H1 (cell line): Measurements from ENCODE around the gene TAMM41. TPM values are rescaled to one million over a fixed set of nuclear protein-coding genes. Genes with fewer than 3 reads are reported as not detected.

ENCODE experiments used
- CTCF ChIA-PET: fragments of 300-600 bp; sonication (Branson Sonifier 250); formaldehyde crosslinking; loops from one replicate; lab custom pipeline; 2021; ENCODE audit not compliant: partially characterized antibody; lab: Charles Lee
- POLR2A ChIA-PET: fragments of 300-600 bp; sonication (Branson Sonifier 250); formaldehyde crosslinking; loops from one replicate; lab custom pipeline; 2021; ENCODE audit warnings: inconsistent platforms; ENCODE audit not compliant: partially characterized antibody; lab: Charles Lee
- DNase-seq, 2 experiments: peaks; one replicate each; pipeline versions ENCODE4 v3.0.0 to v3.0.0-alpha.2; 2010 to 2022; ENCODE audit warnings: low spot score in 2 of 2, low read depth in 1 of 2, mixed read lengths in 1 of 2
- FAIRE-seq: peaks from 2 replicates; lab custom pipeline; 2011; peaks lifted over from hg19 to GRCh38; lab: Jason Lieb, UNC
- H2AFZ ChIP-seq: 2 replicates; pipeline ENCODE4 v1.8.1; 2012; ENCODE audit warnings: low read length, inconsistent platforms
- H2AK5ac ChIP-seq: 2 replicates; pipeline ENCODE4 v1.6.1; 2013; ENCODE audit warnings: low read depth, low read length
- H2BK120ac ChIP-seq: replicated peaks from 2 replicates; pipeline ENCODE3; 2013; ENCODE audit warnings: low read depth, low read length, inconsistent platforms
- H2BK12ac ChIP-seq: 2 replicates; pipeline ENCODE4 v1.6.1; 2013; ENCODE audit warnings: low read depth, low read length
- H2BK15ac ChIP-seq: 2 replicates; pipeline ENCODE4 v1.6.1; 2013; ENCODE audit warnings: low read length
- H2BK20ac ChIP-seq: 2 replicates; pipeline ENCODE4 v1.6.1; 2013; ENCODE audit warnings: low read length
- H2BK5ac ChIP-seq: 2 replicates; pipeline ENCODE4 v1.6.1; 2013; ENCODE audit warnings: low read depth, low read length
- H3K14ac ChIP-seq: 2 replicates; pipeline ENCODE4 v1.6.1; 2013; ENCODE audit warnings: inconsistent platforms; ENCODE audit not compliant: insufficient read length
- H3K18ac ChIP-seq: 2 replicates; pipeline ENCODE4 v1.6.1; 2013; ENCODE audit warnings: low read length; ENCODE audit errors: extremely low read depth
- H3K23ac ChIP-seq: 2 replicates; pipeline ENCODE4 v1.6.1; 2013; ENCODE audit warnings: inconsistent platforms; ENCODE audit not compliant: insufficient read length
- H3K23me2 ChIP-seq: 2 replicates; pipeline ENCODE4 v1.6.1; 2013; ENCODE audit warnings: low read depth, low read length
- H3K27ac ChIP-seq: 2 replicates; pipeline ENCODE4 v1.6.1; 2011; ENCODE audit warnings: low read depth, low read length, inconsistent platforms
- H3K27me3 ChIP-seq, 4 experiments: replicated peaks in 1 of 4; 1 replicate in 1 of 4; 2 replicates in 3 of 4; pipeline versions ENCODE4 v1.6.1 to v1.8.1; 2011 to 2013; ENCODE audit warnings: low read length in 3 of 4, mild to moderate bottlenecking in 3 of 4, inconsistent platforms in 2 of 4, mixed read lengths in 2 of 4, moderate library complexity in 1 of 4; ENCODE audit not compliant: control insufficient read depth in 3 of 4, insufficient read depth in 3 of 4; ENCODE audit errors: extremely low read depth in 1 of 4
- H3K36me3 ChIP-seq, 4 experiments: 2 replicates each; pipeline versions ENCODE4 v1.6.1 to v1.8.1; 2011 to 2013; ENCODE audit warnings: mild to moderate bottlenecking in 4 of 4, low read length in 3 of 4, moderate library complexity in 2 of 4, control low read depth in 1 of 4, inconsistent platforms in 1 of 4; ENCODE audit not compliant: insufficient read depth in 4 of 4, control insufficient read depth in 2 of 4
- H3K4ac ChIP-seq: replicated peaks from 2 replicates; pipeline ENCODE3; 2013; ENCODE audit warnings: low read length, low read depth, mixed read lengths, inconsistent platforms; ENCODE audit not compliant: insufficient read length
- H3K4me1 ChIP-seq, 4 experiments: replicated peaks in 1 of 4; 1 replicate in 1 of 4; 2 replicates in 3 of 4; pipeline versions ENCODE4 v1.6.1 to v1.8.1; 2011 to 2013; ENCODE audit warnings: low read length in 3 of 4, inconsistent platforms in 2 of 4, mixed read lengths in 1 of 4; ENCODE audit not compliant: insufficient read depth in 4 of 4, control insufficient read depth in 3 of 4
- H3K4me2 ChIP-seq, 2 experiments: 2 replicates each; pipeline versions ENCODE4 v1.6.1 to v1.8.1; 2011 to 2013; ENCODE audit warnings: low read depth in 2 of 2, low read length in 2 of 2, control low read depth in 1 of 2, inconsistent platforms in 1 of 2, mild to moderate bottlenecking in 1 of 2; ENCODE audit not compliant: insufficient read depth in 1 of 2
- H3K4me3 ChIP-seq, 4 experiments: fragments of 200-600, 300-600 bp in 1 of 4; sonication (generic), shearing (Covaris generic), sonication (Bioruptor Twin) in 1 of 4; 2 replicates each; pipeline versions ENCODE4 v1.5.1 to v1.8.1; 2011 to 2016; ENCODE audit warnings: low read length in 4 of 4, low read depth in 3 of 4, control low read depth in 2 of 4, inconsistent platforms in 2 of 4, mild to moderate bottlenecking in 2 of 4, mixed read lengths in 1 of 4, moderate library complexity in 1 of 4; ENCODE audit not compliant: insufficient read depth in 2 of 4; ENCODE audit errors: extremely low read depth in 1 of 4
- H3K56ac ChIP-seq: replicated peaks from 2 replicates; pipeline ENCODE3; 2013; ENCODE audit warnings: low read depth, mild to moderate bottlenecking, mixed read lengths, low read length, inconsistent platforms; ENCODE audit not compliant: insufficient read length
- H3K79me1 ChIP-seq: 2 replicates; pipeline ENCODE4 v1.6.1; 2013; ENCODE audit warnings: low read depth, low read length, control low read depth
- H3K79me2 ChIP-seq, 2 experiments: 2 replicates each; pipeline versions ENCODE4 v1.6.1 to v1.8.1; 2012 to 2013; ENCODE audit warnings: low read length in 2 of 2, mild to moderate bottlenecking in 2 of 2, inconsistent platforms in 1 of 2; ENCODE audit not compliant: insufficient read depth in 2 of 2, control insufficient read depth in 1 of 2
- H3K9ac ChIP-seq, 4 experiments: replicated peaks in 1 of 4; 1 replicate in 1 of 4; 2 replicates in 3 of 4; pipeline versions ENCODE4 v1.6.1 to v1.8.1; 2011 to 2013; ENCODE audit warnings: low read depth in 3 of 4, low read length in 3 of 4, control low read depth in 2 of 4, mild to moderate bottlenecking in 2 of 4, moderate library complexity in 2 of 4, inconsistent platforms in 1 of 4; ENCODE audit errors: extremely low read depth in 1 of 4
- H3K9me3 ChIP-seq, 2 experiments: 2 replicates each; pipeline versions ENCODE4 v1.6.1 to v1.8.1; 2012 to 2013; ENCODE audit warnings: mild to moderate bottlenecking in 2 of 2, moderate library complexity in 2 of 2, control low read depth in 1 of 2, inconsistent platforms in 1 of 2, low read depth in 1 of 2, low read length in 1 of 2, mixed read lengths in 1 of 2; ENCODE audit not compliant: insufficient read depth in 2 of 2
- H4K20me1 ChIP-seq, 2 experiments: replicated peaks in 1 of 2; 2 replicates each; pipeline versions ENCODE3 to v1.8.1; 2011 to 2013; ENCODE audit warnings: inconsistent platforms in 2 of 2, low read length in 2 of 2, mild to moderate bottlenecking in 1 of 2; ENCODE audit not compliant: insufficient read depth in 2 of 2, control insufficient read depth in 1 of 2
- H4K5ac ChIP-seq: 2 replicates; pipeline ENCODE4 v1.6.1; 2013; ENCODE audit warnings: low read length, low read depth, mixed read lengths, inconsistent platforms; ENCODE audit not compliant: insufficient read length
- H4K8ac ChIP-seq: 2 replicates; pipeline ENCODE4 v1.8.0; 2013; ENCODE audit warnings: mild to moderate bottlenecking, moderate library complexity, low read length, inconsistent platforms; ENCODE audit not compliant: insufficient read depth; ENCODE audit errors: extremely low read depth
- H4K91ac ChIP-seq: replicated peaks from 2 replicates; pipeline ENCODE3; 2013; ENCODE audit warnings: low read length, mixed read lengths, inconsistent platforms; ENCODE audit not compliant: insufficient read length
- ASH2L ChIP-seq: fragments of 200-600, 300-600 bp; sonication (generic); IDR thresholded peaks from one replicate; pipeline ENCODE4 v1.7.1; 2017; ENCODE audit warnings: low read length
- CBX8 ChIP-seq: fragments of 300-800, 300-1000 bp; sonication (generic); IDR thresholded peaks from 2 replicates; pipeline ENCODE4 v1.7.1; 2016; ENCODE audit warnings: low read depth, low read length, borderline replicate concordance
- GTF2F1 ChIP-seq: IDR thresholded peaks from 2 replicates; pipeline ENCODE4 v1.6.1; 2012; ENCODE audit warnings: low read depth, low read length, improper control_type of control experiment, borderline replicate concordance
- HDAC2 ChIP-seq, 2 experiments: fragments of 300-600 bp in 1 of 2; sonication (generic) in 1 of 2; IDR thresholded peaks; 2 replicates each; pipeline ENCODE4 v1.6.1; 2011 to 2012; ENCODE audit warnings: low read depth in 2 of 2, low read length in 2 of 2, mild to moderate bottlenecking in 2 of 2, moderate library complexity in 2 of 2, borderline replicate concordance in 1 of 2, inconsistent platforms in 1 of 2
- KDM5A ChIP-seq: fragments of 200-600 bp; IDR thresholded peaks from 2 replicates; pipeline ENCODE4 v1.7.1; 2012; ENCODE audit warnings: mild to moderate bottlenecking, low read length, inconsistent platforms, mixed read lengths
- SIX5 ChIP-seq: IDR thresholded peaks from 2 replicates; pipeline ENCODE4 v1.6.1; 2011; ENCODE audit warnings: mild to moderate bottlenecking, low read depth, low read length
- TBP ChIP-seq: IDR thresholded peaks from 2 replicates; pipeline ENCODE4 v1.6.1; 2011; ENCODE audit warnings: low read depth, low read length, improper control_type of control experiment
- WGBS, 2 experiments: shearing (Covaris generic) in 1 of 2; methylation state at CpG; one replicate each; pipeline versions ENCODE4 v1.1.6 to v1.1.7; 2013 to 2015; ENCODE audit warnings: low lambda C conversion rate in 2 of 2, mixed read lengths in 2 of 2, inconsistent platforms in 1 of 2, low coverage in 1 of 2, missing lambda C conversion rate in 1 of 2; ENCODE audit not compliant: insufficient replicate concordance in 2 of 2, insufficient coverage in 1 of 2, insufficient read length in 1 of 2; ENCODE audit errors: extremely low coverage in 1 of 2, missing lambda C conversion rate in 1 of 2; 5-methylcytosine and 5-hydroxymethylcytosine counted together
- polyA plus RNA-seq, 7 experiments: library from polyadenylated mRNA; depleted of rRNA in 3 of 7; stranded (reverse) in 5 of 7; unstranded in 2 of 7; fragments of >200 nt in 5 of 7; fragments of 200-250 nt in 2 of 7; gene quantifications; 1 replicate in 5 of 7; 2 replicates in 1 of 7; 4 replicates in 1 of 7; pipeline versions ENCODE4 v1.2.1 to v1.2.3, GENCODE V29; 2011 to 2013; ENCODE audit warnings: missing spikeins in 2 of 7, mixed read lengths in 2 of 7
- total RNA-seq: library from RNA; stranded (reverse); fragmentation: NEBNext Ultra II Directional; extraction: Animal tissue kit (Norgen Biotek cat#: 25700); gene quantifications from 2 replicates; pipeline ENCODE4 v1.2.1, GENCODE V29; 2021
- TF ChIP-seq, protein P1 (sequence below): IDR thresholded peaks from 2 replicates; pipeline ENCODE4 v1.6.1; 2012; ENCODE audit warnings: low read length, inconsistent platforms
- TF ChIP-seq, protein P2 (sequence below), 3 experiments: IDR thresholded peaks; 1 replicate in 2 of 3; 2 replicates in 1 of 3; pipeline versions ENCODE4 v1.5.1 to v1.6.1; 2011; ENCODE audit warnings: low read length in 3 of 3, mild to moderate bottlenecking in 3 of 3, inconsistent platforms in 2 of 3, low read depth in 1 of 3, moderate library complexity in 1 of 3; ENCODE audit not compliant: insufficient read depth in 1 of 3; ENCODE audit errors: control extremely low read depth in 1 of 3

TAMM41 gene
- total and polyA plus RNA-seq, 2 of the 8 experiments (the other 6 are each of a cell fraction or from before 2014, with no cell fraction given), result 16.9 to 22.5 TPM

- Histone ChIP-seq H2BK5ac (no peak overlapping the region), H3K4ac (no peak overlapping the region), H3K27ac (no peak overlapping the region), H3K23me2 (peaks cover 9% of the 10 kb centered on the region; the same call in 1 of the 2 replicates), H3K27me3 (peaks cover 0 to 13% (median 3%) of the 10 kb centered on the region in 4 experiments; a peak in 3 of 7 replicates), H3K9ac (no peak overlapping the region), H2BK15ac (no peak overlapping the region), H3K9me3 (peaks cover 0 to 4% of the 10 kb centered on the region in 2 experiments; a peak in 1 of 4 replicates), H3K79me2 (peaks cover 0 to 5% of the 10 kb centered on the region in 2 experiments; a peak in 1 of 4 replicates), H3K56ac (no peak overlapping the region), H2BK20ac (no peak overlapping the region), H3K14ac (no peak overlapping the region), H3K79me1 (no peaks in the 10 kb centered on the region), H2BK12ac (no peak overlapping the region), H3K4me3 (no peak overlapping the region), H3K23ac (no peak overlapping the region), H2BK120ac (no peak overlapping the region), H4K5ac (no peak overlapping the region), H3K36me3 (no peaks in the 10 kb centered on the region), H4K20me1 (no peaks in the 10 kb centered on the region), H4K91ac (no peak overlapping the region), H3K18ac (no peak overlapping the region), H4K8ac (no peak overlapping the region), H2AK5ac (no peak overlapping the region), H2AFZ (no peak overlapping the region), H3K4me2 (no peak overlapping the region), H3K4me1 (peaks cover 0 to 2% (median 0%) of the 10 kb centered on the region in 4 experiments; a peak in 3 of 7 replicates)
- ChIA-PET CTCF (interaction anchor here (0.6 to 1.5 kb wide), 3 partner anchors 10 to 296 kb away, joined by 3 to 4 read pairs (median 3); no protein-coding TSS in a partner anchor), POLR2A (no interaction called here)
- DNase-seq, result no peak
- no peak for FAIRE-seq
- 78% methylated on average over 4 of the region's 4 CpGs; no CpG with 5 or more reads in 1 of the 2 experiments for WGBS, 2 experiments
- no peak for TF ChIP-seq GTF2F1
- TF ChIP-seq, protein P1, sequence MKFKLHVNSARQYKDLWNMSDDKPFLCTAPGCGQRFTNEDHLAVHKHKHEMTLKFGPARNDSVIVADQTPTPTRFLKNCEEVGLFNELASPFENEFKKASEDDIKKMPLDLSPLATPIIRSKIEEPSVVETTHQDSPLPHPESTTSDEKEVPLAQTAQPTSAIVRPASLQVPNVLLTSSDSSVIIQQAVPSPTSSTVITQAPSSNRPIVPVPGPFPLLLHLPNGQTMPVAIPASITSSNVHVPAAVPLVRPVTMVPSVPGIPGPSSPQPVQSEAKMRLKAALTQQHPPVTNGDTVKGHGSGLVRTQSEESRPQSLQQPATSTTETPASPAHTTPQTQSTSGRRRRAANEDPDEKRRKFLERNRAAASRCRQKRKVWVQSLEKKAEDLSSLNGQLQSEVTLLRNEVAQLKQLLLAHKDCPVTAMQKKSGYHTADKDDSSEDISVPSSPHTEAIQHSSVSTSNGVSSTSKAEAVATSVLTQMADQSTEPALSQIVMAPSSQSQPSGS, result no peak
- TF ChIP-seq TBP, result no peak
- TF ChIP-seq ASH2L, result no peak
- TF ChIP-seq, protein P2, sequence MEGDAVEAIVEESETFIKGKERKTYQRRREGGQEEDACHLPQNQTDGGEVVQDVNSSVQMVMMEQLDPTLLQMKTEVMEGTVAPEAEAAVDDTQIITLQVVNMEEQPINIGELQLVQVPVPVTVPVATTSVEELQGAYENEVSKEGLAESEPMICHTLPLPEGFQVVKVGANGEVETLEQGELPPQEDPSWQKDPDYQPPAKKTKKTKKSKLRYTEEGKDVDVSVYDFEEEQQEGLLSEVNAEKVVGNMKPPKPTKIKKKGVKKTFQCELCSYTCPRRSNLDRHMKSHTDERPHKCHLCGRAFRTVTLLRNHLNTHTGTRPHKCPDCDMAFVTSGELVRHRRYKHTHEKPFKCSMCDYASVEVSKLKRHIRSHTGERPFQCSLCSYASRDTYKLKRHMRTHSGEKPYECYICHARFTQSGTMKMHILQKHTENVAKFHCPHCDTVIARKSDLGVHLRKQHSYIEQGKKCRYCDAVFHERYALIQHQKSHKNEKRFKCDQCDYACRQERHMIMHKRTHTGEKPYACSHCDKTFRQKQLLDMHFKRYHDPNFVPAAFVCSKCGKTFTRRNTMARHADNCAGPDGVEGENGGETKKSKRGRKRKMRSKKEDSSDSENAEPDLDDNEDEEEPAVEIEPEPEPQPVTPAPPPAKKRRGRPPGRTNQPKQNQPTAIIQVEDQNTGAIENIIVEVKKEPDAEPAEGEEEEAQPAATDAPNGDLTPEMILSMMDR (IDR thresholded peaks at IDR 0.05; ENCODE audit: control extremely low read depth in 1 of 3, insufficient read depth in 1 of 3, low read depth in 1 of 3, low read length in 3 of 3), result peak in 2 of 3 experiments; percentile 25; a peak in 1 of 4 replicates
- TF ChIP-seq HDAC2 (IDR thresholded peaks at IDR 0.05; ENCODE audit: borderline replicate concordance in 1 of 2, low read depth in 2 of 2, low read length in 2 of 2), result no peak
- no peak for TF ChIP-seq SIX5
- no peak for TF ChIP-seq KDM5A
- no peak for TF ChIP-seq CBX8
Measured at GRCh38 chr3:11850003-11850402, 3.3 kb upstream of the TAMM41 start.
